Upper lobe of right lung (tissue), 1 donor: ENCODE data around the gene C1QC. TPM values are rescaled to one million over a fixed set of nuclear protein-coding genes. Genes with fewer than 3 reads are reported as not detected.

Experiments used
- ATAC-seq: fragments of 200-7000 bp; cut with Tn5 transposase; one replicate; pipeline ENCODE4 v1.9.1; 2020; ENCODE audit warnings: mild to moderate bottlenecking, moderate library complexity
- DNase-seq: peaks from one replicate; pipeline ENCODE4 v3.0.0-alpha.2; 2020
- H3K27ac ChIP-seq: fragments of 200-600 bp; one replicate; pipeline ENCODE4 v1.8.0; 2022
- H3K27me3 ChIP-seq: fragments of 200-600 bp; one replicate; pipeline ENCODE4 v1.8.0; 2022; ENCODE audit warnings: mild to moderate bottlenecking
- H3K36me3 ChIP-seq: fragments of 200-600 bp; one replicate; pipeline ENCODE4 v1.8.0; 2022
- H3K4me1 ChIP-seq: fragments of 200-600 bp; one replicate; pipeline ENCODE4 v1.8.0; 2022
- H3K4me3 ChIP-seq: fragments of 200-600 bp; one replicate; pipeline ENCODE4 v1.8.0; 2022; ENCODE audit warnings: mild to moderate bottlenecking
- H3K9me3 ChIP-seq: fragments of 200-600 bp; one replicate; pipeline ENCODE4 v1.8.0; 2022
- intact Hi-C: fragments of 100-400 bp; cut with DNase I; formaldehyde crosslinking; loops from one replicate; pipeline ENCODE4 v1.11.0; 2022
- long read RNA-seq: library from polyadenylated mRNA; unstranded; transcript quantifications from one replicate; pipeline ENCODE4 v2.0.0, GENCODE V29; 2021
- total RNA-seq: library from RNA; stranded (reverse); fragmentation: NEBNext Ultra II Directional; extraction: Animal tissue kit (Norgen Biotek cat#: 25700); gene quantifications from one replicate; pipeline ENCODE4 v1.2.1, GENCODE V29; 2021
- TF ChIP-seq, protein P1 (sequence below): fragments of 200-600 bp; IDR thresholded peaks from one replicate; pipeline ENCODE4 v1.8.0; 2022; ENCODE audit warnings: antibody characterized with exemption
- donor health status: DM: no; HTN: yes; CAD: no; lungs with severe emphysema.

Gene C1QC
- total RNA-seq: 353 TPM
- long read RNA-seq, transcript C1QC-203 (3 exons, 1,163 nt): major isoform, 286 of 342 reads
- long read RNA-seq, transcript C1QC-202 (3 exons, 1,183 nt): minor isoform, 30 of 342 reads
- long read RNA-seq, partial matches to known transcripts: 2 of 342 reads
- long read RNA-seq, other reads (novel, unspliced or antisense): 21 of 342 reads

GRCh38 chr1:22643381-22643780, at the start of gene C1QC:
Gene C1QC (plus strand): TSS chr1:22643633. CDS start chr1:22644024, 391 bp downstream.
- TF ChIP-seq, protein P1, sequence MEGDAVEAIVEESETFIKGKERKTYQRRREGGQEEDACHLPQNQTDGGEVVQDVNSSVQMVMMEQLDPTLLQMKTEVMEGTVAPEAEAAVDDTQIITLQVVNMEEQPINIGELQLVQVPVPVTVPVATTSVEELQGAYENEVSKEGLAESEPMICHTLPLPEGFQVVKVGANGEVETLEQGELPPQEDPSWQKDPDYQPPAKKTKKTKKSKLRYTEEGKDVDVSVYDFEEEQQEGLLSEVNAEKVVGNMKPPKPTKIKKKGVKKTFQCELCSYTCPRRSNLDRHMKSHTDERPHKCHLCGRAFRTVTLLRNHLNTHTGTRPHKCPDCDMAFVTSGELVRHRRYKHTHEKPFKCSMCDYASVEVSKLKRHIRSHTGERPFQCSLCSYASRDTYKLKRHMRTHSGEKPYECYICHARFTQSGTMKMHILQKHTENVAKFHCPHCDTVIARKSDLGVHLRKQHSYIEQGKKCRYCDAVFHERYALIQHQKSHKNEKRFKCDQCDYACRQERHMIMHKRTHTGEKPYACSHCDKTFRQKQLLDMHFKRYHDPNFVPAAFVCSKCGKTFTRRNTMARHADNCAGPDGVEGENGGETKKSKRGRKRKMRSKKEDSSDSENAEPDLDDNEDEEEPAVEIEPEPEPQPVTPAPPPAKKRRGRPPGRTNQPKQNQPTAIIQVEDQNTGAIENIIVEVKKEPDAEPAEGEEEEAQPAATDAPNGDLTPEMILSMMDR: no peak
- peaks cover 4% of the 10 kb centered on the region for H3K4me1 ChIP-seq
- peak within 1 kb of the TSS; percentile 24 for H3K27ac ChIP-seq
- H3K36me3 ChIP-seq: no peaks in the 10 kb centered on the region
- DNase-seq (peak; percentile 67), ATAC-seq (peak; percentile 53)
- H3K9me3 ChIP-seq: no peaks in the 10 kb centered on the region
- H3K4me3 ChIP-seq: peak within 1 kb of the TSS; percentile 34
- intact Hi-C loops: no loop called here
- H3K27me3 ChIP-seq: peaks cover 9% of the 10 kb centered on the region

GRCh38 chr1:22594396-22594795, 49.0 kb upstream of the C1QC start:
- TF ChIP-seq, protein P1: no peak
- no peaks in the 10 kb centered on the region for H3K4me1 ChIP-seq
- H3K27ac ChIP-seq: no peak overlapping the region
- DNase-seq: no peak
- intact Hi-C loops: no loop called here
- H3K9me3 ChIP-seq: no peaks in the 10 kb centered on the region
- H3K27me3 ChIP-seq: peaks cover 41% of the 10 kb centered on the region
- no peaks in the 10 kb centered on the region for H3K36me3 ChIP-seq
- no peak for ATAC-seq
- H3K4me3 ChIP-seq: no peak overlapping the region

DNA sequence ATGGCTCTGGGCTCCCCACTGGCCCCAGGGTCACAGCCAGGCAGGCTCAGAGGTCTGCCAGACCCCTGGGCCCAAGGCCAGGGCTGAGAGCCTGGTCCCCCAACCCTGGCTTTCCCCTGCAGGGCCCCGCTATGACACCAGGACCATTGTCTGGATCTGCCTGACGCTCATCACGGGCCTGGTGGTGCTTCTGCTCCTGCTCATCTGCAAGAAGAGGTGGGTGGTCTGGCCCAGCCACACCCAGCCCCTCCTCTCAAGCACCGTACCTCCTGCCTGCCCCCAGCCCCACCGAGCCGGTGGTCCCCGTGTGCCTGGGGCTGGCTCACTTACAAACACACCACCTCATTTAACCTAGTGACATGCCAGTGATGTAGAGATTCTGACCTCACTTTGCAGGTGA, 48.3 kb upstream of the C1QC start:
- Histone ChIP-seq H3K4me3 (no peak overlapping the region), H3K27ac (no peak overlapping the region), H3K36me3 (no peaks in the 10 kb centered on the region), H3K27me3 (peaks cover 41% of the 10 kb centered on the region), H3K4me1 (no peaks in the 10 kb centered on the region), H3K9me3 (no peaks in the 10 kb centered on the region)
- DNase-seq (no peak), ATAC-seq (no peak)
- intact Hi-C loops: no loop called here
- TF ChIP-seq, protein P1: no peak

- Histone ChIP-seq H3K4me1 (no peaks in the 10 kb centered on the region), H3K27me3 (peaks cover 38% of the 10 kb centered on the region), H3K4me3 (no peak overlapping the region), H3K27ac (no peak overlapping the region), H3K36me3 (no peaks in the 10 kb centered on the region), H3K9me3 (no peaks in the 10 kb centered on the region)
- no peak for DNase-seq
- intact Hi-C loops: no loop called here
- no peak for ATAC-seq
- TF ChIP-seq, protein P1: no peak
Measured at GRCh38 chr1:22597301-22597965, 46.0 kb upstream of the C1QC start.

- ATAC-seq (no peak), DNase-seq (no peak)
- Histone ChIP-seq H3K27ac (no peak overlapping the region), H3K4me3 (no peak overlapping the region), H3K4me1 (no peaks in the 10 kb centered on the region), H3K36me3 (no peaks in the 10 kb centered on the region), H3K27me3 (peaks cover 42% of the 10 kb centered on the region), H3K9me3 (no peaks in the 10 kb centered on the region)
- intact Hi-C loops: no loop called here
- TF ChIP-seq, protein P1: no peak
Measured at GRCh38 chr1:22597996-22598395, 45.4 kb upstream of the C1QC start.
